GM12865 (cell line): Measurements from ENCODE around the gene METAP1D.
A peak's percentile ranks its signal among the peaks of the same experiment; 100 is the strongest.
"Not testable (repeated sequence)": the region's sequence is repeated elsewhere in the genome, so short reads cannot be mapped to it uniquely, and the experiment has no call there.

Experiments used
- DNase-seq: peaks from one replicate; pipeline ENCODE4 v3.0.0; 2010; ENCODE audit warnings: low read depth
- H3K4me3 ChIP-seq: 2 replicates; pipeline ENCODE4 v1.5.1; 2011; ENCODE audit warnings: mild to moderate bottlenecking, low read depth, low read length, control low read depth
- CTCF ChIP-seq: IDR thresholded peaks from 2 replicates; pipeline ENCODE4 v1.5.1; 2011; ENCODE audit warnings: low read length, control low read depth, low read depth, inconsistent platforms; ENCODE audit not compliant: insufficient read depth; ENCODE audit errors: missing control alignments

METAP1D gene

GRCh38 chr2:172108587-172108930 lies 108.8 kb downstream of the METAP1D start:
- TF ChIP-seq CTCF, result no peak
- no peak for DNase-seq
- no peak overlapping the region for H3K4me3 ChIP-seq

GRCh38 chr2:172109256-172109987 lies 109.7 kb downstream of the METAP1D start:
- no peak for TF ChIP-seq CTCF
- no peak overlapping the region for H3K4me3 ChIP-seq
- no peak for DNase-seq

GRCh38 chr2:172109988-172110811 lies 110.4 kb downstream of the METAP1D start:
- no peak for TF ChIP-seq CTCF
- no peak for DNase-seq
- H3K4me3 ChIP-seq, result no peak overlapping the region

- TF ChIP-seq CTCF, result peak; percentile 26
- H3K4me3 ChIP-seq, result no peak overlapping the region
- peak; percentile 39 for DNase-seq
These were observed 113.9 kb downstream of the METAP1D start for GRCh38 chr2:172113617-172114016.

GRCh38 chr2:172114176-172114575 lies 114.4 kb downstream of the METAP1D start:
- not testable (repeated sequence) for DNase-seq, H3K4me3 ChIP-seq

- DNase-seq, result no peak
- H3K4me3 ChIP-seq, result no peak overlapping the region
- no peak for TF ChIP-seq CTCF
These were observed 114.8 kb downstream of the METAP1D start for GRCh38 chr2:172114579-172114978.

- DNase-seq, result no peak
- H3K4me3 ChIP-seq, result no peak overlapping the region
- no peak for TF ChIP-seq CTCF
These were observed 116.4 kb downstream of the METAP1D start for GRCh38 chr2:172116107-172116506.
